Measurements from ENCODE around the gene POLK. TPM values are rescaled to one million over a fixed set of nuclear protein-coding genes. Genes with fewer than 3 reads are reported as not detected.

POLK gene
- total and polyA plus RNA-seq, 2 donors (not counting 3 experiments of a cell fraction or from before 2014, with no cell fraction given) = 5.1 to 27.3 TPM

GRCh38 chr5:75547812-75548211 is 36.1 kb downstream of the POLK start:
- dilution Hi-C loops (cut with MboI; ENCODE audit: extremely low pct_ligation_motif_present, low sequenced_read_pairs) (no loop called here), intact Hi-C loops (cut with micrococcal nuclease) (no loop called here)
- H3K27me3 ChIP-seq (ENCODE audit: control insufficient read depth in 2 of 2, insufficient read depth in 2 of 2, low read length in 2 of 2) = no peaks in the 10 kb centered on the region
- no peaks in the 10 kb centered on the region for H3K79me2 ChIP-seq (ENCODE audit: control insufficient read depth, insufficient read depth, low read length)
- no peak for DNase-seq (ENCODE audit: low read depth, low spot score)
- peaks cover 0 to 3% of the 10 kb centered on the region in 2 experiments for H3K36me3 ChIP-seq (ENCODE audit: control insufficient read depth in 2 of 2, extremely low read depth in 1 of 2, insufficient read depth in 2 of 2, low read length in 2 of 2)
- no TSS peak for BruUV-seq (replicated peaks)
- H3K4me3 ChIP-seq (replicated peaks in 1 of 3; ENCODE audit: insufficient read depth in 1 of 3, low read depth in 1 of 3, low read length in 3 of 3) = no peak overlapping the region
- H3K27ac ChIP-seq (ENCODE audit: insufficient read depth, low read depth, low read length) = no peak overlapping the region
- H4K20me1 ChIP-seq (replicated peaks; ENCODE audit: control insufficient read depth, extremely low read depth, insufficient read depth, low read length) = peaks cover 3% of the 10 kb centered on the region
- ChIA-PET CTCF (interaction anchor here (0.7 to 1.1 kb wide), 2 partner anchors 21 to 133 kb away, joined by 3 read pairs; no protein-coding TSS in a partner anchor), POLR2A (no interaction called here)
- H3K4me2 ChIP-seq (ENCODE audit: insufficient read depth, low read length) = no peak overlapping the region
- no peak overlapping the region for H2AFZ ChIP-seq (ENCODE audit: low read depth, low read length)
- no peaks in the 10 kb centered on the region for H3K9me3 ChIP-seq (replicated peaks; ENCODE audit: control insufficient read depth, insufficient read depth, low read length)
- no peak for FAIRE-seq
- no peaks in the 10 kb centered on the region for H3K9me1 ChIP-seq (replicated peaks; ENCODE audit: control insufficient read depth, extremely low read depth, insufficient read depth, low read length)
- H3K9ac ChIP-seq (replicated peaks; ENCODE audit: extremely low read depth, insufficient read depth, low read length) = no peak overlapping the region
- H3K4me1 ChIP-seq (ENCODE audit: control insufficient read depth, extremely low read depth, insufficient read depth, low read length) = no peaks in the 10 kb centered on the region
- TF ChIP-seq POLR2AphosphoS5 (IDR thresholded peaks at IDR 0.05; ENCODE audit: insufficient read depth, low read depth, low read length) (no peak), POLR2A (IDR thresholded peaks at IDR 0.05; ENCODE audit: low read depth, low read length) (no peak), CTCF (IDR thresholded peaks at IDR 0.05; ENCODE audit: extremely low read depth in 1 of 2, insufficient read depth in 1 of 2, low read depth in 1 of 2, low read length in 2 of 2) (no peak), JUN (IDR thresholded peaks at IDR 0.05; ENCODE audit: borderline replicate concordance, insufficient read depth, insufficient read length, low read depth) (no peak), EZH2 (IDR thresholded peaks at IDR 0.05; ENCODE audit: borderline replicate concordance, low read depth, low read length, severe bottlenecking) (no peak), GATA2 (IDR thresholded peaks at IDR 0.05; ENCODE audit: insufficient read depth, insufficient read length, low read depth, low read length) (no peak), MYC (IDR thresholded peaks at IDR 0.05; ENCODE audit: low read depth, low read length) (no peak), MAX (IDR thresholded peaks at IDR 0.05; ENCODE audit: insufficient read depth, insufficient read length) (no peak), FOS (IDR thresholded peaks at IDR 0.05; ENCODE audit: borderline replicate concordance, insufficient read depth, low read length) (no peak)

All from endothelial cell of umbilical vein (primary cell).